HG03439 (cell line): ENCODE measurements around the gene AZIN2.
"Not testable (repeated sequence)": the region's sequence is repeated elsewhere in the genome, so short reads cannot be mapped to it uniquely, and the experiment has no call there.

ENCODE experiments used
- ATAC-seq: cut with Tn5 transposase; IDR thresholded peaks from one replicate; pipeline ENCODE4 v1.9.1; 2021; ENCODE audit warnings: mild to moderate bottlenecking, moderate library complexity; ENCODE audit not compliant: unreplicated experiment

AZIN2 gene

DNA sequence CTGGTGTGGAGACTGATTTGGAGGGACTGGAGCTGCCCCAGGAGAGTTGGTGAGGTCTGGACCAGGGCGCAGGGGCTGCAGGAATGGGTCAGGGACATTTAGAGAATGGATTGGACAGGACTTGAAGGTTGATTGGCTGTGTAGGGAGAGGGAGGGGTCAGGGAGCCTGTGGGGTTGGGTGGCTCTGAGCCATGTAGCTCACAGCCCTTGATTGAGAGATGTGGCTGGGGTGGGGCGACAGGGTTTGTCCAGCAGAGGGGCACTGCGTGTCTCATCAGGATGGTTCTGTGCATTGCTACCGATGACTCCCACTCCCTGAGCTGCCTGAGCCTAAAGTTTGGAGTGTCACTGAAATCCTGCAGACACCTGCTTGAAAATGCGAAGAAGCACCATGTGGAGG, 12.1 kb downstream of the AZIN2 start:
- ATAC-seq, result no peak

DNA sequence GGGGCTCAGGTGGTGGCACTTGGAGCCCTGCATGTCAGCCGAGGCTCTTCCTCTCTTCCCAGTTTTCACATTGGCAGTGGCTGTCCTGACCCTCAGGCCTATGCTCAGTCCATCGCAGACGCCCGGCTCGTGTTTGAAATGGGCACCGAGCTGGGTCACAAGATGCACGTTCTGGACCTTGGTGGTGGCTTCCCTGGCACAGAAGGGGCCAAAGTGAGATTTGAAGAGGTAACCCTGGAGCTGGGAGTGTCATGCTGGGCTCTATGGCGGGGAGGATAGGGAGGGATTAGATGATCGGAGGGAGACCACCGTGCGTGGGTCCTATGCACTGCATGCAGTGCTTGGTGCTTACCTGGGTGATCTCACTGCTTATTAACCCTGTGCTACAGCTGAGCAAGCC, 13.5 kb downstream of the AZIN2 start:
- ATAC-seq, result no peak

DNA sequence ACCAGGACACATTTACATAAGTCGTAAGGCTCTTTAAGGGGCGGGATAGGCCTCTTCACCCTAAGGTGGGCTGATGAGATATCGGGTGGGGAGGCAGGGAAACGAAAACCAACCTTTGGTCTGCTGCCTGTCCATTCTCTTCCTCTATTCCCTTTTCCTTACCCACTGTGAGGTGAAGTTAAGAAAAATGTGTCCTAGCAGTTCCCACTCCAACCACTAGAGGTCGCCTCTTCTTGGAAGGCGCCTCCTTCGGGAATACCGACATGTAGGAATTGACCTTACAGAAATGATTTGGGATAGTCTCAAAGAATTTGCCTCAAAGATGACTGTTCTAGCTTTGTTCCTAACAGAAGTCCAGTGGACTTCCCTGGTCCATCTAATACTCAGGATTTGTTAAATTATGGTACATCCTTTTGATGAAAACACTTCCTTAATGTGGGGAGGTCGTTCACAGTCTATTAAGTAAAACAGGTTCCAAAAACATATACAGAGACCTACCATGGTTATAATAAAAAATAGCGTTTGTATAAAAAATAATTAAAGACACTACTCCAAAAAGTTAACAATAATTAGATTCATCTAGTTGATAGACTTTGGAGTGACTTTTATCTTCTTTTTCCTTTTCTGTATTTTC, 14.1 kb downstream of the AZIN2 start:
- no peak for ATAC-seq

DNA sequence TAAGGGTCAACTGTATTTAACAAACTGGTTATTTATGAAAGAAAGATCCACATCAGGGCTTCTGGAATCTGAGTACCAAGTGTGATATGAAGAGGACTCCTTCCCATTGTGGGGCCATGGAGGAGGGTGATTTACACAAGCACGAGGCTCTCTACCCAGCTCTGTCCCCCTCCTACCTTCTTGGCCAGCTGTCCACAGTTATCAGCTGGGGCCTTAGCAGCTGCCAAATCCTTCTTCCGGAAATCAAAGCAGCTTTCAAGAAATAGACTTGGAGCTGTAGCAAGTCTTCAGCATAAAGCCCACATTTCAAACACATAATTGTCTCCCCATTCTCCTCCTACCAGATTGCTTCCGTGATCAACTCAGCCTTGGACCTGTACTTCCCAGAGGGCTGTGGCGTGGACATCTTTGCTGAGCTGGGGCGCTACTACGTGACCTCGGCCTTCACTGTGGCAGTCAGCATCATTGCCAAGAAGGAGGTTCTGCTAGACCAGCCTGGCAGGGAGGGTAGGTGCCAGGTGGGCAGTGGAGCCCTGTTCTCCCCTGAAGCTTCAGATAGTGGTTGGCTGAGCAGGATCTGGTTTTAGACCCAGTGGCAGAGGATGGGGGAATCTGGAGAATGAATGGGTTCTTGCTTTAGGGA, 15.5 kb downstream of the AZIN2 start:
- ATAC-seq, result no peak

DNA sequence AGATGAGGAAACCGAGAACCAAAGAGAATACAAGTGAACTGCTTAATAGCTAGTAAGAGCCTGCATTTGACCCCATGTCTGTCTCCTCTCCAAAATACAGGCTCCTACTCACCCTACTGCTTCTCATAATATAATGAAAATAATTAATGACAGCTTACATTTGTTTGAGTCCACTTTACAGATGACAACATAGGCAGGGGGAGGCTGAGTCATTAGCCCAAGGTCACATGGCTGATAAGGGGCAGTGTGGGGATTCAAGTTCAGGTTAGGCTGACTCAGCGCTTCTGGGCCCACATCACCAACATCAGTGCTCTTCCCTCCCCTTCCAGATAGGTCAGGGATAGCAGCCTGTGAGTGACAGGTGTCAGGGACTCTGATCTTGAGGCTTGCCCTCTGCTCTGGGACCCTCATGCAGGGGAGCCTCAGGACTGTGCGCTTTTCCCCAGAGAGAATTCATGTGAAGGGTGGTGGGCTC, 16.2 kb downstream of the AZIN2 start:
- no peak for ATAC-seq

DNA sequence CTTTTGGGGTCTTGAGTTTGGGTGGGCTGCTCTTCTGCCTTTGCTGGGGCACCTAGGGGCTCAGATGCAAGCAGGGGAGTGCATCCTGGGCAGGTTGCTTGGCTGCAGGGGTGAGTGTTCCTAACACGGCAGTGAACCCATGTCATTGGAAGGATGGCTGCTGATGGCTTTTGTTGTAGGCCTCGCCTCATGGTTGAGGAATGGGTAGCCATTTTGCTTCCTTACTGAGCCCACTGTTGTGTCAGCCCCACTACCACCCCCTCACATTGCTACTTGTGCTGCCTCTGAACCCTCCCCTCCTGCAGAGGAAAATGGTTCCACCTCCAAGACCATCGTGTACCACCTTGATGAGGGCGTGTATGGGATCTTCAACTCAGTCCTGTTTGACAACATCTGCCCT, 16.8 kb downstream of the AZIN2 start:
- ATAC-seq, result no peak

DNA sequence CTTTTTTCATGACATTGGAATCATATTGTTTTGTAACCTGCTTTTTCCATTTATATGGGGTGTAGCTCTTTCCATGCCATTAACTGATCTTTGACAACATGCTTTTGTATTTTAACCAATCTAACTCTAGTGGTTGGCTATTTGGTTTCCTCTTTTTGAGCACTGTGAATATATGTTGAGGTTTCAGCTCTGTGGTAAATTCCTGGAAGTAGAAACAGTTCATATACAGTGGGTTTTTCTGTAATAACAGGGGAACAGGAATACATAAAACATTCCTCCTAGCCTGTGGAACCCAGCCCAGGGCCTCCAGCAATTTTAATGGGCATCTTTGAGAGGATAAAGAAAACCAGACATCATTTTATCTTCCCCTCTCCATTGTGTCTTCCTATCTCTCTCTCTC, 17.4 kb downstream of the AZIN2 start:
- ATAC-seq, result no peak

DNA sequence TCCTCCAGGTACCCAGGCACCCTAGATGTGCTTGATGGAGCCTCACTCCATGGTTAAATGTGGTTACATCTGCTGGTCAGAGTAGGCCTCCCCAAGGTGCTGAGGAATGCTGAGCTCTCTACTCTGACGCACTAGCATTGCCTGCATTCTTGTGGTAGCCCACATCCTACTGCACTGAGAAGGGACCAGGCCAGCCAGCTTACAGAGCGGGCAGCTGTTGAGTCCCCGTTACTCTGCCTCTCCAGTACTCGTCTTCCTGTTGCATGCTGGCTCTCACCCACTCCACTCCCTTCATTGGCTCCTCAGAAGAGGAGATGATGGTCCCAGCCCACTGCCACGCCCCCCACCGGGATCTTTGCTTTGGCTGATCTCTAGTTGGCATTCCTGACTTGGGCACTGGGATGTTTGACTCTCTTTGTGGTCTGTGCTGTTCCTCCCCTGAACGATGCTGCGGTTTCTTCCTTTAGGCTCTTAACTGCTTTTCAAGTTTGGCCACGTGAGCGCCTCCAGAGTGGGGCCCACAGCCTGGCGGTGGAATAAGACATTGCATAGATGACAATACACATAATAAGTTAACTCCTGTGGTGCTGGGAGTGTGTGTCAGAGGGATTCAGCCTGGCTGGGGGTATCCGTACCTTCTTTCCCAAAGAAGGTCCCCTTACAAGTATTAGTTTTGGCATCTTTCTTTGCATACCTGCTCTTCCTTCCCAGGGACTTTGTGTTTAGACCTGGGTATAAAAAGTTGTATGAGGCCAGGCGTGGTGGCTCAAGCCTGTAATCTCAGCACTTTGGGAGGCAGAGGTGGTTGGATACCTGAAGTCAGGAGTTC, 18.6 kb downstream of the AZIN2 start:
- no peak for ATAC-seq

DNA sequence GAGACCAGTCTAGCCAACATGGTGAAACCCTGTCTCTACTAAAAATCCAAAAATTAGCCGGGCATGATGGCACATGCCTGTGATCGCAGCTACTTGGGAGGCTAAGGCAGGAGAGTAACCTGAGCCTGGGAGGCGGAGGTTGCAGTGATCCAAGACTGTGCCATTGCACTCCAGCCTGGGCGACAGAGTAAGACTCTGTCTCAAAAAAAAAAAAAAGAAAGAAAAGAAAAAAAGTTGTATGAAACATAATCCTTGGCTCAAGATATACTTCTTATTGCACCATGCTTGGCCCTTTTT, 19.1 kb downstream of the AZIN2 start:
- ATAC-seq, result not testable (repeated sequence)

DNA sequence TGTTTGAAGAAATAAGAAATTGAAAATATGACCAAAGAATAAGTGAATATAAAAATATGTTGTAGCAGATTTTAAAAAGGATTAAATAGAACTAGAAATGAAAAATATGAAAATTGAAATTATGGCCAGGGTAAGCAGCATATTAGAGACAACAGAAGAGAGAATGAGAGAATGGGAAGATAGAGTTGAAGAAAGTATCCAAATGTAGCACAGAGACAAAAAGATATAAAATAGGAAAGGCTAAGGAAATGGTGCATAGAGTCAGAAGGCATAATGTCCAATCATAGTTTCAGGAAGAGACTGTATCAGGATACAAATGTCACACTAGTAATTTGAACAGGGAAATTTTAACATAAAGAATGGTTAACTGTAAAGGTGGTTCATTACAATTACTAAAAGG, 29.5 kb downstream of the AZIN2 start:
- ATAC-seq, result no peak

DNA sequence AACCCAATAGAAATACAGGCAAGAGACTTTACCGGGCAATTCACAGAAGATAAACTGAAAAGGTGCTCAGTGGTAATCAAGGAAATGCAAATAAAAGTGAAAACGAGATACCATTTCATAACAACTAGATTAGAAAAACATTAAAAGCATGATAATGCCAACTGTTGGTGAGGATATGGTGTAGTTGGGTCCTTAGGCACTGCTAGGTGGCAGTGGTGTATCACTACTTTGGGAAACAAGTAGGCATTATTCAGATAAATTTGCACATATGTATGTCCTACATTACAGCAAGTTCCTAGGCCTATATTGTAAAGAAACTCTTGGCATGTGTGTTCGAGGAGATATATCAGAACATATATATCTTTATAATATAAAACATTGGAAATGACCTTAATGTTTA, 31.0 kb downstream of the AZIN2 start:
- ATAC-seq, result no peak

DNA sequence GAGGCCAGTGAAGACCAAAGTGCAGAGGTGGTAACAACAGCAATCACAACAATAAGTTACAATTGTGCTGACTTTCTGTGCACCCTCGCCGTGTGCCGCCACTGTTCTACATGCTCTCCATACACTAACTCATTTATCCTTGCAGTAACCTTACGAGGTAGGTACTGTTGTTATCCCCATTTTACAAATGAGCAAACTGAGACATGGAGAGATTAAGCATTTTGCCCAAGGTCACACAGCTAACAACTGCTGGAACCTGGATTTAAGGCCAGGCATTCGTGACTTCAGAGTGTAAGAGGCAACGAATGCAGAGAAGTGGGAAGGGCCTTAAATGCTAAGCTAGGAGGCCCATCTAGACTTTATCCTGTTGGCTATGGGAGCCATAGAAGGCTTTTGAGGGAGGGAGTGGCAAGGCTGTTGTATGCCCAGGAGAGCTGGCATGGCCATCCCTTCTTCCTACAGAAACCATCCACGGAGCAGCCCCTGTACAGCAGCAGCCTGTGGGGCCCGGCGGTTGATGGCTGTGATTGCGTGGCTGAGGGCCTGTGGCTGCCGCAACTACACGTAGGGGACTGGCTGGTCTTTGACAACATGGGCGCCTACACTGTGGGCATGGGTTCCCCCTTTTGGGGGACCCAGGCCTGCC, 36.6 kb downstream of the AZIN2 start:
- ATAC-seq, result no peak

DNA sequence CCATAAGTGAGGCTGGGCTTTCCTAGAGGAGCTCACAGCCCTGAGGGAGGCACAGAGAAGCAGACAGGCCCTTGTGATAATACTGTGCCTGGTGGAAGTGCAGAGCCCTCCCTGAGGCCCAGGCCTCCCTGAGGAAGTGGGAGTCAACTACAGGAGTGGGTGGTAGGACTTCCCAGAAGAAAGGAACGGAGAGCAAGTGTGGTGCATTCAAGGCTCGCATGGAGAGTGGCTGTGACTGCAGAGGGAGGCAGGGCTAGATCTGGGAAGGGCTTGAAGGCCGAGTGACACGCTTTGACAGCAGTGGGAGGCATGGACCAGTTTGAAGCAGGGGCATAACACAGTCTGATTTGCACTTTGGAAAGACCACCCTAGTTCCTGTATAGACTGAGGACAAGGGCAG, 37.3 kb downstream of the AZIN2 start:
- ATAC-seq, result no peak

DNA sequence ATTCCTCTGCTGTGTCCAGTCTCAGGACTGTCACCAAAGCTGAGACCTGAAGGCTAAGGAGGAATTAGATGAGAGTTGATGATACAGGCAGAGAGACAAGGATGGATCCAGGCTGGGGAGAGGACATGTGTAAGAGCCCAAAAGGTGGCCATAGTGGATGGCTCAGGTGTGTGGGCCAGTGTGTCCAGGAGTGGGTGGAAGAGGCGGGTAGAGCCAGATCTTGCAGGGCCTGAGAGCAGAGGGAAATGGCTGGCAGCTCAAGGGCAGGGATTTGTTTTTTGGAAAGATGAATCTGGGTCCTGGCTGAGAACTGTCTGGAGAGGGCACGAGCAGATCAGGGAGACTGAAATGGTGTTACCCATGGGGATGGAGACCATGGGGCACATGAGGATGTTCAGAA, 38.1 kb downstream of the AZIN2 start:
- ATAC-seq, result no peak

DNA sequence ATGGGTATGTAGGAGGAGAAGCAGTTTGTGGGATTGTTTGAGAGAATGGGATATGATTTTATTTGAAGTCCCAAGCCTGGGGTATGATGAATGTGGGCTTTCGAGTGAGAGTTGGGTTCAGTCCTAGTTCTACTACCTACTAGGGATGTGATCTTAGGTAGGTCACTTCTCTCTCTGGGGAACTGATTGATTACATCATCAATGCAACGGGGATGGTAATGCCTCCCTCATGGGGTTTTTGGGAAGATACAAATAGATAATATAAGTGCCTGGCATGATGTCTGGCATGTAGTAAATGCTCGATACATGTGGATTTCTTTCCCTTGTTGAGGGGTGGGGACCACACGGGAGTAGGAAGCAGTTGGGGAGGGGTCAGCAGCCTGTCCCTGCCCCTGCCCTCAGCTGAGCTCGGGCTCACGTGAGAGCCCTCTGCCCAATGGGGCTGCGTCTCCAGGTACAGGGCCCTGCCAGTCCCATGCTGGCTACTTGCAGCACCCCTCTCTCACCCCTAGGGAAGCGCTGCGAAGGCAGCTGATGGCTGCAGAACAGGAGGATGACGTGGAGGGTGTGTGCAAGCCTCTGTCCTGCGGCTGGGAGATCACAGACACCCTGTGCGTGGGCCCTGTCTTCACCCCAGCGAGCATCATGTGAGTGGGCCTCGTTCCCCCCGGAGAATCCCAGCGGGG, 38.7 kb downstream of the AZIN2 start:
- ATAC-seq, result no peak

DNA sequence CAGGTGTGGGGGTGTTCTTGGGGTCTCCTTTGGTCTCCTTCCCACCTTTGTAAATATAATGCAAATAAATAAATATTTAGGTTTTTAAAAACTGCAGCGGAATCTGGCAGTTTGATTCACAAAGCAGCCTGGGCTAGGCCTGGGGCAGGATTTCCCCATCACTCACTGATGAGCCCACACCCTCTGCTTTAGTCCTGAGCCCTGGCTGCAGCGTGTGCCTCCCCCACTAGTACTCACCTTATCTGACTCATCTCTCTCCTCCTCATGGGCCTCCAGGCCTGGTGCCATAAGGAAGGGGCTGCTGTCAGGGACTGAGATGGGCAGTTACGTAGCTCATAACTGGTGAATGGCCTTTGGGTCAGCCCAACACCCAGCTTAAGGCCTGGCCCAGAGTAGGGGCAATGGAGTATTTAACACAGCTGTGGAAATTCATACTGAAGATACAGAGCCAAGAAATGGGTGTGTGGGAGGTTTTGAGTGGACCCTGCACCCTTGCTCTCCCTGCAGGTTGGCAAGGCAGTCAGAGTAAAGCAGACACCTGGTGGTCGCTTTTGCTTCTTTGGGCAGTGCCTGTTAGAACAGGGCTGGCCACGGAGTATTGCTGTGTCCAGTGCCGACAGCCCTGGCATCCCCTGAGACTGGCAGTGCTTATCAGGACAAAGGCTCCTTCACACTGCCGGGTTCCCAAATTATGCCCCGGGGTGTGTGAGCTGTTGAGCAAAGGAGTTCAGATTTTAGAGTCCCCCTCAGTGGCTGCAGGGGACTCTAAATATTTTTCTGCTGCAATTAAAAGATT, 39.7 kb downstream of the AZIN2 start:
- ATAC-seq, result no peak

DNA sequence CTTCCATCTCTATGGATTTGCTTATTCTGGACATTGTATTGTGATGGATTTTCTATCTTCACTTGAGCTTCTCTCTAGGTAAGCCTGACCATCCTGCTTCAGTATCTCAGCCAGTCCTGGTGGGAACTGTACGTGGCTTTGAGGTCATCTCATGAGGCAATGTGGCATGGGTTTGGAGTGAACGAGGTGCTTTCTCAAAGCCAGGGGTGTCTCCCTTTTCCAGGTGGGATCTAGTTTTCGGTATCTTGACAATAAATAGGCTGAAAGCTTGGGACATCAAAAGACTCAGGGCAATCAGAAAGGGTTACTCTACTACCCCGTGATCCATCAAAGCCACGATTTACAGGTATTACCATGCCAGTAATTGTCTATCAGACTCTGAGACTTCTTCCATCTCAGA, 40.8 kb downstream of the AZIN2 start:
- no peak for ATAC-seq

DNA sequence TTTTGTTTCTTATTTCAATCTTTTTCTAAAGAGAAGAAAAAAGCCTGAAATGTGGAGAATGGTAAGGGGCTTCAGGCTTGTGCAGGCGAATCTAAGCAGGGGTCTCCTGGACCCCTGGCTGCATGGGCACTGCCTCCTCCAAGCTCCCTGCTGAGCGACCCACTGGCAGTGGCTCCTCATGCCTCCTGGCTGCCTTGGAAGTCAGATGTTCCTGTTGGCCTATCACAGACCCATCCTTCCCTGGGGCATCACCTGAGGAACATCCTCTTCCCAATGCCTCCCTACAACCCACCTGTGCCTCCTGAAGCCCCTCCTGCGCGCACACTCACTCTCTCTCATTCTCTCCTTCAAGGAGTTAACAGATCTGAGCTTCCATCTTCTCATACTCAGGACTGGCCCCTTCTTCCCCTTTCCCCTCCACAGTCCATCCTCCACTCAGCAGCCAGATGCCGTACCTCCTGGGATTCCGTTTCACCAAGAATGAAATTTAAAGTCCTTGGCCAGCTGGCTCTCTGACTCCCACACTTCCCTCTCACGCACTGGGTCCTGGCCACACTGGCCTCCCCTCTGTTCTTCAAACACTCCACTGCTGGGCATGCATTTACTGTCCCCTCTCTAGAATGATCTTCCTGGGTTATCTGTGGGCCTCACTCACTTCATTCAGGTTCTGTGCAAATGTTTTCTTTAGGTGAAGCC, 41.7 kb downstream of the AZIN2 start:
- ATAC-seq, result no peak

DNA sequence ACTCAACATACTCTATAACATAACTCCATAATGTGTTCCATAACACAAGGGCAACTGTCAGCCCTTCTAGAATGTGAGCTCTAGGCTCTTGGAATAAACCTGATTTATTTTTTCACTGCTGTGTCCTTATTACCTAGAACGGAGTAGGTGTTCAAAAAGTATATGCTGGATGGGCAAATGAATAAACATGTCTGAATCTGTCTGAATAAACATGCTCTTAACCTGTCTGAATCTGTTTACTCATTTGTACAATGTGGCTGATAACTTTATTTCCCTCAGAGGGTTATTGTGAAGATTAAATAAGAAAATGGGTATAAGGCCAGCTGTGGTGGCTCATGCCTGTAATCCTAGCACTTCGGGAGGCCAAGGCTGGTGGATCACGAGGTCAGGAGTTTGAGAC, 42.3 kb downstream of the AZIN2 start:
- no peak for ATAC-seq

DNA sequence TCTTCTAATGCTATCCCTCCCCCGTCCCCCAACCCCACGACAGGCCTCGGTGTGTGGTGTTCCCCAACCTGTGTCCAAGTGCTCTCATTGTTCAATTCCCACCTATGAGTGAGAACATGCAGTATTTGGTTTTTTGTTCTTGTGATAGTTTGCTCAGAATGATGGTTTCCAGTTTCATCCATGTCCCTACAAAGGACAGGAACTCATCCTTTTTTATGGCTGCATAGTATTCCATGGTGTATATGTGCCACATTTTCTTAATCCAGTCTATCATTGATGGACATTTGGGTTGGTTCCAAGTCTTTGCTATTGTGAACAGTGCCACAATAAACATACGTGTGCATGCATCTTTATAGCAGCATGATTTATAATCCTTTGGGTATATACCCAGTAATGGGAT, 43.7 kb downstream of the AZIN2 start:
- ATAC-seq, result not testable (repeated sequence)
